GM12878 (cell line): Measurements from ENCODE around the gene TRIM71. TPM values are rescaled to one million over a fixed set of nuclear protein-coding genes. Genes with fewer than 3 reads are reported as not detected.

Experiments used
- ATAC-seq: fragments of 200-7000 bp; cut with Tn5 transposase; 3 replicates; pipeline ENCODE4 v1.9.1; 2020; ENCODE audit warnings: mild to moderate bottlenecking, moderate library complexity
- BruUV-seq: library from RNA; stranded (reverse); fragments of 400-500 nt; replicated peaks from 2 replicates; lab custom pipeline; 2021; lab: Mats Ljungman, UMichigan
- CTCF ChIA-PET: fragments of 300-600 bp; sonication (Branson Sonifier 250); formaldehyde crosslinking; extraction: SDS; loops from one replicate; lab custom pipeline; 2021; ENCODE audit warnings: inconsistent platforms; lab: Yijun Ruan, JAX
- POLR2A ChIA-PET: fragments of 350-600 bp; formaldehyde crosslinking; extraction: SDS; loops from one replicate; lab custom pipeline; 2021; ENCODE audit warnings: inconsistent platforms; lab: Charles Lee
- RAD21 ChIA-PET: fragments of 300-600 bp; sonication (Branson Sonifier 250); formaldehyde crosslinking; loops from one replicate; lab custom pipeline; 2023; ENCODE audit warnings: antibody characterized with exemption; ENCODE audit not compliant: unreplicated experiment; lab: Charles Lee
- SMC1A ChIA-PET: fragments of 300-600 bp; sonication (Branson Sonifier 250); formaldehyde crosslinking; loops from one replicate; lab custom pipeline; 2023; ENCODE audit not compliant: unreplicated experiment, uncharacterized antibody; lab: Charles Lee
- DNase-seq: peaks from one replicate; pipeline ENCODE4 v3.0.0-alpha.2; 2011; ENCODE audit warnings: low read depth, low spot score
- FAIRE-seq: peaks from 3 replicates; lab custom pipeline; 2011; peaks lifted over from hg19 to GRCh38; lab: Jason Lieb, UNC
- H2AFZ ChIP-seq: 2 replicates; pipeline ENCODE4 v1.6.0; 2011; ENCODE audit warnings: low read depth, low read length, control low read depth; ENCODE audit not compliant: control insufficient read depth
- H3K27ac ChIP-seq: 2 replicates; pipeline ENCODE4 v1.5.1; 2011; ENCODE audit warnings: control low read depth; ENCODE audit not compliant: control insufficient read depth, insufficient read depth
- H3K27me3 ChIP-seq, 2 experiments: replicated peaks in 1 of 2; 2 replicates each; pipeline versions ENCODE4 v1.6.0 to v1.6.1; 2011; ENCODE audit warnings: low read length in 1 of 2; ENCODE audit not compliant: control insufficient read depth in 2 of 2, insufficient read depth in 2 of 2
- H3K36me3 ChIP-seq, 2 experiments: 2 replicates each; pipeline ENCODE4 v1.5.1; 2011; ENCODE audit warnings: low read length in 1 of 2; ENCODE audit not compliant: control insufficient read depth in 2 of 2, insufficient read depth in 2 of 2
- H3K4me1 ChIP-seq: 2 replicates; pipeline ENCODE4 v1.6.1; 2011; ENCODE audit warnings: mild to moderate bottlenecking, low read length, moderate library complexity, mixed read lengths; ENCODE audit not compliant: control insufficient read depth, insufficient read depth
- H3K4me2 ChIP-seq: 2 replicates; pipeline ENCODE4 v1.6.0; 2011; ENCODE audit warnings: control low read depth; ENCODE audit not compliant: control insufficient read depth, insufficient read depth
- H3K4me3 ChIP-seq: fragments of 200-600 bp; sonication (generic); 2 replicates; pipeline ENCODE4 v1.5.1; 2016
- H3K79me2 ChIP-seq: 2 replicates; pipeline ENCODE4 v1.6.0; 2011; ENCODE audit warnings: low read length; ENCODE audit not compliant: control insufficient read depth, insufficient read depth
- H3K9ac ChIP-seq: 2 replicates; pipeline ENCODE4 v1.8.0; 2011; ENCODE audit warnings: low read length, control low read depth, mixed read lengths; ENCODE audit not compliant: control insufficient read depth, insufficient read depth
- H3K9me3 ChIP-seq: replicated peaks from 3 replicates; pipeline ENCODE4 v1.5.1; 2011; ENCODE audit warnings: mild to moderate bottlenecking, low read length; ENCODE audit not compliant: control insufficient read depth, insufficient read depth
- H4K20me1 ChIP-seq: 2 replicates; pipeline ENCODE4 v1.6.0; 2011; ENCODE audit not compliant: control insufficient read depth, insufficient read depth
- GABPA ChIP-seq: IDR thresholded peaks from 2 replicates; pipeline ENCODE4 v1.6.1; 2014; ENCODE audit warnings: antibody characterized with exemption, low read depth, mild to moderate bottlenecking, inconsistent platforms
- NRF1 ChIP-seq: conservative IDR thresholded peaks from 2 replicates; pipeline ENCODE4 v1.6.1; 2011; ENCODE audit warnings: mild to moderate bottlenecking, low read depth, low read length, improper control_type of control experiment
- POLR2A ChIP-seq: IDR thresholded peaks from 2 replicates; pipeline ENCODE4 v1.6.1; 2011; ENCODE audit warnings: low read depth, mild to moderate bottlenecking, low read length
- RBBP5 ChIP-seq: fragments of 200-600 bp; sonication (generic); conservative IDR thresholded peaks from 2 replicates; pipeline ENCODE4 v1.6.1; 2016
- RFX5 ChIP-seq: IDR thresholded peaks from 2 replicates; pipeline ENCODE4 v1.6.1; 2011; ENCODE audit warnings: low read depth, low read length, improper control_type of control experiment
- SMAD1 ChIP-seq: fragments of 450-650 bp; IDR thresholded peaks from 2 replicates; pipeline ENCODE4 v1.6.1; 2018; ENCODE audit warnings: mild to moderate bottlenecking, low read depth; ENCODE audit not compliant: partially characterized antibody
- SUPT20H ChIP-seq: IDR thresholded peaks from 2 replicates; pipeline ENCODE4 v1.6.1; 2011; ENCODE audit warnings: low read depth, mild to moderate bottlenecking, low read length, moderate library complexity, borderline replicate concordance; ENCODE audit not compliant: control insufficient read depth
- ZNF384 ChIP-seq: IDR thresholded peaks from 2 replicates; pipeline ENCODE4 v1.6.1; 2012; ENCODE audit warnings: low read depth, mild to moderate bottlenecking, low read length, improper control_type of control experiment, borderline replicate concordance
- WGBS: methylation state at CpG from one replicate; pipeline ENCODE4 v1.1.6; 2016; ENCODE audit warnings: low lambda C conversion rate; ENCODE audit not compliant: insufficient replicate concordance, insufficient coverage; ENCODE audit errors: missing lambda C conversion rate; 5-methylcytosine and 5-hydroxymethylcytosine counted together
- in situ Hi-C: fragments of 300-500 bp; cut with MboI; formaldehyde crosslinking; loops from 9 replicates; pipeline ENCODE4 v1.14.3; 2018; ENCODE audit warnings: mixed read lengths
- intact Hi-C: fragments of 100-400 bp; cut with micrococcal nuclease; formaldehyde crosslinking; loops from one replicate; pipeline ENCODE4 v1.14.2; 2022; ENCODE audit not compliant: unreplicated experiment
- polyA plus RNA-seq, 11 experiments: library from polyadenylated mRNA; depleted of rRNA in 4 of 11; unstranded in 6 of 11; stranded (reverse) in 5 of 11; fragments of >200 nt; fragmentation: Nextera tagmentation in 4 of 11; fragmentation: Illumina TruSeq in 1 of 11; extraction: Ambion mirVana in 4 of 11; extraction: Trizol in 1 of 11; gene quantifications; 1 replicate in 1 of 11; 2 replicates in 10 of 11; pipeline versions ENCODE4 v1.2.1 to v1.2.3, GENCODE V29; 2011 to 2016; ENCODE audit warnings: inconsistent platforms in 2 of 11, missing spikeins in 2 of 11, low read depth in 1 of 11
- total RNA-seq, 4 experiments: library from RNA; depleted of rRNA in 3 of 4; stranded (reverse); fragments of >200 nt in 3 of 4; fragmentation: Illumina TruSeq in 1 of 4; extraction: Trizol in 1 of 4; gene quantifications; 2 replicates each; pipeline versions ENCODE4 v1.2.1 to v1.2.3, GENCODE V29; 2013 to 2021

The TRIM71 gene
- total and polyA plus RNA-seq, 10 of the 15 experiments (the other 5 are each of a cell fraction or from before 2014, with no cell fraction given): 0.02 to 1.8 (median 0.16) TPM

DNA sequence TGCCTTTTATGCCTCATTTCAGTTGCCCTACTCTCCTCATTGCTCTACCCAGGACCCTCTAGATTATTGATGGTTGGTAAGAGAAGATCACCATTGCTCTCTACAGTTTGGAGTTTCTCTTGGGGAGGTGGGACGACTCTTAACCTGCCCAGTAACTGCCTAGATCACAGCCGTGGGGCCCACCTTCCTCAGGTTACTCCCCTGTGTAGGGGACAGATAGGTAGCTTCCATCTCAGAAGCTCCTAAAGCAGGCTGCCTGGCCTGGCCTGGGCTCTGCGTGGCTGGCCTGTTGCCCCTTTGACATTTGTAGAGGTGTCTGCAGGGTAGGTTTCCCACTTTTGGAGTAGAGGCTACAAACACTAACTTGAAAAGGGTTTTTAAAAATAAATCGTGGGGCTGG is 42.7 kb downstream of the TRIM71 start:
- no peak for TF ChIP-seq GABPA
- TF ChIP-seq RFX5: no peak
- no peak for TF ChIP-seq SMAD1
- TF ChIP-seq RBBP5: no peak
- POLR2A ChIA-PET: no interaction called here

DNA sequence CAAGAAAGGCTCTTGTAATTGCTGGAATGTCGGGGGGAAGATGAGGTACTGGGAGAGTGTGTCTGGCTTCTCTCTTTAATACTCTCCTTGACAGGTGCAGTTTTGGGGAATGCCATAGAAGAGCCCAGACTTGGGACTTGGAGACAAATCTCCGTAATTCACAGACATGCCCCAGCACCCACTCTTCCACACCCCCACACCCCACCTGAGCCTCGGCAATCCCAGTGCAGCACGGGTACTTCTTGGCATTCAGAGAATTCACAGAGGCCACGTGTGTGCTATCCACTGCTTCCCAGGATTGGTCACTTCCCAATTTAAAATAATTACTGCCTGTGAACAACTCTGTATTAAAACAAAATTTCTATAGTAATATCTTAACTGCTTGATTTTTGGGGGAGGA is 43.9 kb downstream of the TRIM71 start:
- Histone ChIP-seq H3K4me1 (no peaks in the 10 kb centered on the region), H3K27ac (no peak overlapping the region)
- WGBS: 51% methylated on average over 5 of the region's 5 CpGs
- DNase-seq: no peak
- ChIA-PET POLR2A (no interaction called here), RAD21 (no interaction called here)
- TF ChIP-seq SUPT20H (no peak), NRF1 (no peak), POLR2A (no peak), RBBP5 (no peak), ZNF384 (no peak)
- TF ChIP-seq, all 136 proteins: peak for 0
- in situ Hi-C loops: no loop called here
- intact Hi-C loops: no loop called here
- ChIA-PET SMC1A (no interaction called here), CTCF (no interaction called here)
- FAIRE-seq (no peak), ATAC-seq (no peak)
- Histone ChIP-seq H3K79me2 (no peaks in the 10 kb centered on the region), H3K4me3 (no peak overlapping the region), H3K4me2 (no peak overlapping the region), H3K27me3 (no peaks in the 10 kb centered on the region; a peak in 1 of 4 replicates), H2AFZ (no peak overlapping the region), H4K20me1 (no peaks in the 10 kb centered on the region), H3K9me3 (no peaks in the 10 kb centered on the region), H3K36me3 (no peaks in the 10 kb centered on the region), H3K9ac (no peak overlapping the region)
- no TSS peak for BruUV-seq

More for the DNA sequence above, 42.7 kb downstream of the TRIM71 start:
- Histone ChIP-seq H3K4me2 (no peak overlapping the region), H3K4me3 (no peak overlapping the region), H4K20me1 (no peaks in the 10 kb centered on the region), H3K79me2 (no peaks in the 10 kb centered on the region), H3K27ac (no peak overlapping the region), H3K9ac (no peak overlapping the region), H3K27me3 (no peaks in the 10 kb centered on the region; a peak in 1 of 4 replicates), H3K4me1 (no peaks in the 10 kb centered on the region), H3K9me3 (no peaks in the 10 kb centered on the region), H3K36me3 (no peaks in the 10 kb centered on the region), H2AFZ (no peak overlapping the region)
- WGBS: 50% methylated on average over 4 of the region's 4 CpGs
- ChIA-PET RAD21 (no interaction called here), CTCF (no interaction called here), SMC1A (no interaction called here)
- in situ Hi-C loops: no loop called here
- no TSS peak for BruUV-seq
- no peak for ATAC-seq
- intact Hi-C loops: no loop called here
- no peak for DNase-seq
- no peak for FAIRE-seq
